ENCODE data around the gene PAWR. TPM values are rescaled to one million over a fixed set of nuclear protein-coding genes. Genes with fewer than 3 reads are reported as not detected.

The PAWR gene
- total and polyA plus RNA-seq, 2 experiments from 2014 or later = 54.4 to 62.6 TPM

- no peak overlapping the region for H2AFZ ChIP-seq
Measured at GRCh38 chr12:79537675-79538074, 153.1 kb downstream of the PAWR start.

GRCh38 chr12:79535751-79536150 is 155.0 kb downstream of the PAWR start:
- H3K27me3 ChIP-seq (replicated peaks; ENCODE audit: insufficient read depth) = no peaks in the 10 kb centered on the region
- DNase-seq = no peak
- no peaks in the 10 kb centered on the region for H4K20me1 ChIP-seq (ENCODE audit: insufficient read depth)
- peaks cover 11% of the 10 kb centered on the region; the same call in 1 of the 2 replicates for H3F3A ChIP-seq (ENCODE audit: insufficient read depth)
- no peak overlapping the region for H3K27ac ChIP-seq
- H3K9ac ChIP-seq = no peak overlapping the region
- WGBS, 2 experiments (ENCODE audit: low coverage in 1 of 2, low lambda C conversion rate in 2 of 2, missing lambda C conversion rate in 2 of 2) = 95 to 97% methylated on average over 2 of the region's 2 CpGs
- in situ Hi-C loops (cut with MboI) = loop anchor here (10.0 kb wide), 1 partner anchor 111 kb away; no protein-coding TSS in a partner anchor
- H3K4me3 ChIP-seq = no peak overlapping the region
- peaks cover 15% of the 10 kb centered on the region for H3K4me1 ChIP-seq (ENCODE audit: insufficient read depth)
- no peak overlapping the region for H2AFZ ChIP-seq
- no peaks in the 10 kb centered on the region for H3K36me3 ChIP-seq (ENCODE audit: low read depth)
- H3K9me3 ChIP-seq (ENCODE audit: low read depth) = no peaks in the 10 kb centered on the region
- no peaks in the 10 kb centered on the region for H3K9me2 ChIP-seq (ENCODE audit: insufficient read depth)
- H3K79me2 ChIP-seq (ENCODE audit: insufficient read depth) = no peaks in the 10 kb centered on the region
- TF ChIP-seq EZH2 (IDR thresholded peaks at IDR 0.05; ENCODE audit: insufficient read depth, poor library complexity, severe bottlenecking) (no peak), EZH2phosphoT487 (IDR thresholded peaks at IDR 0.05; ENCODE audit: insufficient read depth, low read depth) (no peak)
- no peak overlapping the region for H3K4me2 ChIP-seq (ENCODE audit: unreplicated experiment)

More at GRCh38 chr12:79537675-79538074, 153.1 kb downstream of the PAWR start:
- Histone ChIP-seq H3K4me3 (no peak overlapping the region), H3K9me2 (ENCODE audit: insufficient read depth) (no peaks in the 10 kb centered on the region), H3F3A (ENCODE audit: insufficient read depth) (peaks cover 4% of the 10 kb centered on the region; the same call in 1 of the 2 replicates), H3K4me1 (ENCODE audit: insufficient read depth) (peaks cover 9% of the 10 kb centered on the region), H3K9me3 (ENCODE audit: low read depth) (no peaks in the 10 kb centered on the region), H3K4me2 (ENCODE audit: unreplicated experiment) (no peak overlapping the region), H3K27me3 (replicated peaks; ENCODE audit: insufficient read depth) (no peaks in the 10 kb centered on the region), H3K36me3 (ENCODE audit: low read depth) (no peaks in the 10 kb centered on the region), H3K9ac (no peak overlapping the region), H3K27ac (no peak overlapping the region), H3K79me2 (ENCODE audit: insufficient read depth) (no peaks in the 10 kb centered on the region), H4K20me1 (ENCODE audit: insufficient read depth) (no peaks in the 10 kb centered on the region)
- in situ Hi-C loops (cut with MboI) = loop anchor here (10.0 kb wide), 1 partner anchor 113 kb away; no protein-coding TSS in a partner anchor
- DNase-seq = no peak
- TF ChIP-seq EZH2phosphoT487 (IDR thresholded peaks at IDR 0.05; ENCODE audit: insufficient read depth, low read depth) (no peak), EZH2 (IDR thresholded peaks at IDR 0.05; ENCODE audit: insufficient read depth, poor library complexity, severe bottlenecking) (no peak)
- 66 to 76% methylated on average over 3 of the region's 3 CpGs for whole genome bisulfite sequencing, 2 experiments (ENCODE audit: low coverage in 1 of 2, low lambda C conversion rate in 2 of 2, missing lambda C conversion rate in 2 of 2)

Other genes starting within 250 kb of the PAWR start
- 88.8 and 91.1 TPM in 2 replicates for gene PPP1R12A, start 244.1 kb upstream of the PAWR start, total RNA-seq (2014; rRNA removed; shearing (Covaris generic))
- 129 and 144 TPM in 2 replicates for gene PPP1R12A, start 244.1 kb upstream of the PAWR start, polyA plus RNA-seq (2016; fragmentation: Nextera tagmentation; extraction: Ambion mirVana)